Trophoblast cell (in vitro differentiated cells and primary cell): ENCODE measurements around the gene TMEM9. TPM values are rescaled to one million over a fixed set of nuclear protein-coding genes. Genes with fewer than 3 reads are reported as not detected.

Source experiments
- DNase-seq, 2 donors: peaks; one replicate each; pipeline ENCODE4 v3.0.0-alpha.2; 2016
- H2AFZ ChIP-seq: 2 replicates; pipeline ENCODE4 v1.6.1; 2013; ENCODE audit warnings: low read length, moderate library complexity, mild to moderate bottlenecking; ENCODE audit not compliant: insufficient read depth, poor library complexity
- H2AK5ac ChIP-seq: 2 replicates; pipeline ENCODE4 v1.6.1; 2013; ENCODE audit warnings: mild to moderate bottlenecking, low read length
- H2BK120ac ChIP-seq: 2 replicates; pipeline ENCODE4 v1.6.1; 2013; ENCODE audit warnings: low read length, mild to moderate bottlenecking, moderate library complexity; ENCODE audit not compliant: insufficient read depth, poor library complexity
- H2BK12ac ChIP-seq: 2 replicates; pipeline ENCODE4 v1.6.1; 2013; ENCODE audit warnings: mild to moderate bottlenecking, low read length, moderate library complexity
- H2BK5ac ChIP-seq: 2 replicates; pipeline ENCODE4 v1.6.1; 2013; ENCODE audit warnings: low read length, low read depth, moderate library complexity, mild to moderate bottlenecking; ENCODE audit not compliant: poor library complexity
- H3K14ac ChIP-seq: 2 replicates; pipeline ENCODE4 v1.6.1; 2013; ENCODE audit warnings: mild to moderate bottlenecking, low read length
- H3K18ac ChIP-seq: 2 replicates; pipeline ENCODE4 v1.6.1; 2013; ENCODE audit warnings: mild to moderate bottlenecking, low read length
- H3K23ac ChIP-seq: 2 replicates; pipeline ENCODE4 v1.6.1; 2013; ENCODE audit warnings: low read length
- H3K27ac ChIP-seq: 2 replicates; pipeline ENCODE4 v1.5.1; 2013; ENCODE audit warnings: low read depth, mild to moderate bottlenecking, inconsistent platforms, low read length, moderate library complexity
- H3K27me3 ChIP-seq: 2 replicates; pipeline ENCODE4 v1.6.1; 2013; ENCODE audit warnings: inconsistent platforms, mild to moderate bottlenecking, low read length, moderate library complexity; ENCODE audit not compliant: insufficient read depth
- H3K36me3 ChIP-seq, 2 experiments: 1 replicate in 1 of 2; 2 replicates in 1 of 2; pipeline ENCODE4 v1.6.1; 2013; ENCODE audit warnings: low read length in 2 of 2, mild to moderate bottlenecking in 2 of 2, moderate library complexity in 1 of 2; ENCODE audit not compliant: insufficient read depth in 2 of 2, control insufficient read depth in 1 of 2
- H3K4ac ChIP-seq: 2 replicates; pipeline ENCODE4 v1.6.1; 2013; ENCODE audit warnings: low read depth, mild to moderate bottlenecking, low read length, moderate library complexity
- H3K4me1 ChIP-seq, 2 experiments: 1 replicate in 1 of 2; 2 replicates in 1 of 2; pipeline ENCODE4 v1.6.1; 2013; ENCODE audit warnings: low read length in 2 of 2, mild to moderate bottlenecking in 2 of 2, moderate library complexity in 1 of 2; ENCODE audit not compliant: insufficient read depth in 2 of 2, control insufficient read depth in 1 of 2
- H3K4me2 ChIP-seq: 2 replicates; pipeline ENCODE4 v1.6.1; 2013; ENCODE audit warnings: inconsistent platforms, mild to moderate bottlenecking, low read length, moderate library complexity
- H3K4me3 ChIP-seq: 2 replicates; pipeline ENCODE4 v1.5.1; 2013; ENCODE audit warnings: mild to moderate bottlenecking, low read depth, low read length, inconsistent platforms
- H3K79me1 ChIP-seq: one replicate; pipeline ENCODE4 v1.6.1; 2013; ENCODE audit warnings: low read length
- H3K79me2 ChIP-seq: 2 replicates; pipeline ENCODE4 v1.6.1; 2013; ENCODE audit warnings: low read length, mild to moderate bottlenecking; ENCODE audit not compliant: control insufficient read depth, insufficient read depth, poor library complexity
- H3K9ac ChIP-seq: 2 replicates; pipeline ENCODE4 v1.6.1; 2013; ENCODE audit warnings: mild to moderate bottlenecking, low read length
- H3K9me3 ChIP-seq: 2 replicates; pipeline ENCODE4 v1.6.1; 2013; ENCODE audit warnings: low read depth, mild to moderate bottlenecking, control low read depth, inconsistent platforms, low read length; ENCODE audit not compliant: insufficient read depth
- H4K12ac ChIP-seq: 2 replicates; pipeline ENCODE4 v1.6.1; 2013; ENCODE audit warnings: low read depth, mild to moderate bottlenecking, low read length, moderate library complexity
- H4K8ac ChIP-seq: 2 replicates; pipeline ENCODE4 v1.6.1; 2013; ENCODE audit warnings: low read depth, mild to moderate bottlenecking, low read length, moderate library complexity
- H4K91ac ChIP-seq: one replicate; pipeline ENCODE4 v1.6.1; 2013; ENCODE audit warnings: low read depth, mild to moderate bottlenecking, low read length, moderate library complexity
- WGBS: extraction: QIAGEN DNeasy Blood & Tissue Kit; methylation state at CpG from one replicate; pipeline ENCODE4 v1.1.7; 2013; ENCODE audit warnings: missing lambda C conversion rate; ENCODE audit not compliant: insufficient read length, insufficient coverage; ENCODE audit errors: extremely low coverage; 5-methylcytosine and 5-hydroxymethylcytosine counted together
- polyA plus RNA-seq: library from polyadenylated mRNA; stranded (reverse); fragments of 200-250 nt; gene quantifications from 2 replicates; pipeline ENCODE4 v1.2.3, GENCODE V29; 2013

Gene TMEM9
- polyA plus RNA-seq, result 56.8 and 61.8 TPM in 2 replicates

GRCh38 chr1:201154389-201155165, at the start of gene TMEM9:
TMEM9 (minus strand) TSS chr1:201154474; CDS start chr1:201153923, 551 bp downstream.
- H4K91ac ChIP-seq, result peak within 1 kb of the TSS; percentile 88
- peak within 1 kb of the TSS; percentile 86 for H3K4me2 ChIP-seq
- H3K14ac ChIP-seq, result peak within 1 kb of the TSS; percentile 88
- H3K4ac ChIP-seq, result peak within 1 kb of the TSS; percentile 84
- H3K4me1 ChIP-seq, result peaks cover 9 to 10% of the 10 kb centered on the region in 2 experiments
- H3K79me2 ChIP-seq, result peaks cover 11% of the 10 kb centered on the region
- peak within 1 kb of the TSS; percentile 76 for H2BK120ac ChIP-seq
- H3K36me3 ChIP-seq, result peaks cover 10 to 22% of the 10 kb centered on the region in 2 experiments
- peak within 1 kb of the TSS; percentile 88 for H3K9ac ChIP-seq
- H3K27ac ChIP-seq, result no peak within 1 kb of the TSS
- H3K4me3 ChIP-seq, result peak within 1 kb of the TSS; percentile 86
- H4K12ac ChIP-seq, result peak within 1 kb of the TSS; percentile 98
- no peaks in the 10 kb centered on the region for H3K9me3 ChIP-seq
- H3K27me3 ChIP-seq, result no peaks in the 10 kb centered on the region
- H3K23ac ChIP-seq, result no peak within 1 kb of the TSS
- H3K18ac ChIP-seq, result peak within 1 kb of the TSS; percentile 63
- peak within 1 kb of the TSS; percentile 96 for H2AK5ac ChIP-seq
- peak within 1 kb of the TSS; percentile 87 for H4K8ac ChIP-seq
- H2BK5ac ChIP-seq, result peak within 1 kb of the TSS; percentile 68
- peak; percentile 95 to 98 for DNase-seq
- WGBS, result no CpG with 5 or more reads among the region's 31 CpGs
- peak within 1 kb of the TSS; percentile 77 for H2AFZ ChIP-seq
- peak within 1 kb of the TSS; percentile 61 for H2BK12ac ChIP-seq
- H3K79me1 ChIP-seq, result peaks cover 14% of the 10 kb centered on the region

GRCh38 chr1:201198598-201198997, 44.3 kb upstream of the TMEM9 start:
- Histone ChIP-seq H2AK5ac (no peak overlapping the region), H3K9ac (no peak overlapping the region), H3K4me3 (no peak overlapping the region), H2BK5ac (no peak overlapping the region), H3K23ac (no peak overlapping the region), H2BK120ac (no peak overlapping the region), H3K27me3 (no peaks in the 10 kb centered on the region), H3K27ac (no peak overlapping the region), H2BK12ac (no peak overlapping the region), H4K8ac (no peak overlapping the region), H3K9me3 (no peaks in the 10 kb centered on the region), H4K91ac (no peak overlapping the region), H3K4ac (no peak overlapping the region), H3K14ac (no peak overlapping the region), H3K4me1 (no peaks in the 10 kb centered on the region), H3K4me2 (no peak overlapping the region), H3K18ac (no peak overlapping the region), H3K36me3 (no peaks in the 10 kb centered on the region), H2AFZ (no peak overlapping the region), H4K12ac (no peak overlapping the region), H3K79me1 (no peaks in the 10 kb centered on the region), H3K79me2 (no peaks in the 10 kb centered on the region)
- WGBS, result no CpG with 5 or more reads among the region's 3 CpGs
- no peak for DNase-seq

GRCh38 chr1:201194046-201194445, 39.8 kb upstream of the TMEM9 start:
- no peak overlapping the region for H3K14ac ChIP-seq
- no peaks in the 10 kb centered on the region for H3K9me3 ChIP-seq
- no peaks in the 10 kb centered on the region for H3K79me1 ChIP-seq
- DNase-seq, result no peak
- H2BK5ac ChIP-seq, result no peak overlapping the region
- no peak overlapping the region for H3K9ac ChIP-seq
- no peak overlapping the region for H3K4me3 ChIP-seq
- no peak overlapping the region for H2BK120ac ChIP-seq
- no peaks in the 10 kb centered on the region for H3K27me3 ChIP-seq
- no peak overlapping the region for H3K27ac ChIP-seq
- H2AK5ac ChIP-seq, result no peak overlapping the region
- H3K4me2 ChIP-seq, result no peak overlapping the region
- no peak overlapping the region for H3K23ac ChIP-seq
- no peaks in the 10 kb centered on the region for H3K79me2 ChIP-seq
- no peak overlapping the region for H2BK12ac ChIP-seq
- no peak overlapping the region for H4K91ac ChIP-seq
- WGBS, result no CpG with 5 or more reads among the region's 6 CpGs
- H4K8ac ChIP-seq, result no peak overlapping the region
- H2AFZ ChIP-seq, result no peak overlapping the region
- no peak overlapping the region for H4K12ac ChIP-seq
- no peaks in the 10 kb centered on the region for H3K36me3 ChIP-seq
- no peak overlapping the region for H3K4ac ChIP-seq
- H3K18ac ChIP-seq, result no peak overlapping the region
- H3K4me1 ChIP-seq, result peaks cover 2 to 4% of the 10 kb centered on the region in 2 experiments

- Histone ChIP-seq H2AFZ (no peak overlapping the region), H3K4ac (no peak overlapping the region), H2AK5ac (no peak overlapping the region), H3K14ac (no peak overlapping the region), H2BK12ac (no peak overlapping the region), H3K27ac (no peak overlapping the region), H3K4me1 (peaks cover 2 to 4% of the 10 kb centered on the region in 2 experiments), H3K9me3 (no peaks in the 10 kb centered on the region), H3K9ac (no peak overlapping the region), H3K18ac (no peak overlapping the region), H4K91ac (no peak overlapping the region), H3K4me2 (no peak overlapping the region), H3K79me1 (no peaks in the 10 kb centered on the region), H3K36me3 (no peaks in the 10 kb centered on the region), H3K23ac (no peak overlapping the region), H3K4me3 (no peak overlapping the region), H2BK5ac (no peak overlapping the region), H3K27me3 (no peaks in the 10 kb centered on the region), H2BK120ac (no peak overlapping the region), H3K79me2 (no peaks in the 10 kb centered on the region), H4K8ac (no peak overlapping the region), H4K12ac (no peak overlapping the region)
- no peak for DNase-seq
- WGBS, result no CpG with 5 or more reads among the region's 3 CpGs
Observed at GRCh38 chr1:201192261-201192788, 38.1 kb upstream of the TMEM9 start.
